ENCODE data around the gene C16orf92. TPM values are rescaled to one million over a fixed set of nuclear protein-coding genes. Genes with fewer than 3 reads are reported as not detected.

C16orf92 gene, protein sequence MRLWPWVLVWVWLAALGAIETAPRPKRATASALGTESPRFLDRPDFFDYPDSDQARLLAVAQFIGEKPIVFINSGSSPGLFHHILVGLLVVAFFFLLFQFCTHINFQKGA
- not detected for total RNA-seq

DNA sequence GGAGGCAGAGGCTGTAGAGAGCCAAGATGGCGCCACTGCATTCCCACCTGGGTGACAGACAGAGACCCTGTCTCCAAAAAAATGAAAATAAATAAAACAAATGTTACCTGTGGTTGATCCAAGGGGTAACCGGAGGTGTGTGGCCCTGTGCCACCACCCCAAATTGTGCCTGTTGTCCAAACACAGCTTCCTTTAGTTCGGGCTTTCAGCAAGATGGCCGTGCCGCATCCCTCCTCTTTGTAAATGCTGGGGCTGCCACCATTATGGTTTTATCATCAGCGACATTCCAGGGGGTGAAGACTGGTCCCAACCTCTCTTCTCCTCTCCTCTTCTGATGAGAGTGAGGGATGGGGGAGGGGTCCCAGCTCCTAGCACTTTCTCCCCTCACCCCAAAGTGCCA is at the start of gene C16orf92:
TSS of gene C16orf92 (plus strand) at position 312 of the 400 bp plus-strand sequence. CDS start 143 bp downstream, outside the sequence.
- Histone ChIP-seq H3K36me3 (no peaks in the 10 kb centered on the region), H3K4me3 (no peak within 1 kb of the TSS), H3K9me3 (no peaks in the 10 kb centered on the region), H3K27me3 (replicated peaks; ENCODE audit: insufficient read depth) (peaks cover 2% of the 10 kb centered on the region), H3K27ac (no peak within 1 kb of the TSS), H3K4me1 (replicated peaks) (no peaks in the 10 kb centered on the region)
- no peak for DNase-seq (ENCODE audit: low spot score)
- intact Hi-C loops (cut with DNase I), result loop anchor here (10.0 kb wide), 1 partner anchor 328 kb away; no protein-coding TSS in a partner anchor
- 74% methylated on average over 6 of the region's 6 CpGs for WGBS
- no peak for TF ChIP-seq POLR2A (IDR thresholded peaks at IDR 0.05)
- no peak for TF ChIP-seq POLR2AphosphoS5 (IDR thresholded peaks at IDR 0.05)
- TF ChIP-seq, protein P1, sequence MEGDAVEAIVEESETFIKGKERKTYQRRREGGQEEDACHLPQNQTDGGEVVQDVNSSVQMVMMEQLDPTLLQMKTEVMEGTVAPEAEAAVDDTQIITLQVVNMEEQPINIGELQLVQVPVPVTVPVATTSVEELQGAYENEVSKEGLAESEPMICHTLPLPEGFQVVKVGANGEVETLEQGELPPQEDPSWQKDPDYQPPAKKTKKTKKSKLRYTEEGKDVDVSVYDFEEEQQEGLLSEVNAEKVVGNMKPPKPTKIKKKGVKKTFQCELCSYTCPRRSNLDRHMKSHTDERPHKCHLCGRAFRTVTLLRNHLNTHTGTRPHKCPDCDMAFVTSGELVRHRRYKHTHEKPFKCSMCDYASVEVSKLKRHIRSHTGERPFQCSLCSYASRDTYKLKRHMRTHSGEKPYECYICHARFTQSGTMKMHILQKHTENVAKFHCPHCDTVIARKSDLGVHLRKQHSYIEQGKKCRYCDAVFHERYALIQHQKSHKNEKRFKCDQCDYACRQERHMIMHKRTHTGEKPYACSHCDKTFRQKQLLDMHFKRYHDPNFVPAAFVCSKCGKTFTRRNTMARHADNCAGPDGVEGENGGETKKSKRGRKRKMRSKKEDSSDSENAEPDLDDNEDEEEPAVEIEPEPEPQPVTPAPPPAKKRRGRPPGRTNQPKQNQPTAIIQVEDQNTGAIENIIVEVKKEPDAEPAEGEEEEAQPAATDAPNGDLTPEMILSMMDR (IDR thresholded peaks at IDR 0.05), result no peak

DNA sequence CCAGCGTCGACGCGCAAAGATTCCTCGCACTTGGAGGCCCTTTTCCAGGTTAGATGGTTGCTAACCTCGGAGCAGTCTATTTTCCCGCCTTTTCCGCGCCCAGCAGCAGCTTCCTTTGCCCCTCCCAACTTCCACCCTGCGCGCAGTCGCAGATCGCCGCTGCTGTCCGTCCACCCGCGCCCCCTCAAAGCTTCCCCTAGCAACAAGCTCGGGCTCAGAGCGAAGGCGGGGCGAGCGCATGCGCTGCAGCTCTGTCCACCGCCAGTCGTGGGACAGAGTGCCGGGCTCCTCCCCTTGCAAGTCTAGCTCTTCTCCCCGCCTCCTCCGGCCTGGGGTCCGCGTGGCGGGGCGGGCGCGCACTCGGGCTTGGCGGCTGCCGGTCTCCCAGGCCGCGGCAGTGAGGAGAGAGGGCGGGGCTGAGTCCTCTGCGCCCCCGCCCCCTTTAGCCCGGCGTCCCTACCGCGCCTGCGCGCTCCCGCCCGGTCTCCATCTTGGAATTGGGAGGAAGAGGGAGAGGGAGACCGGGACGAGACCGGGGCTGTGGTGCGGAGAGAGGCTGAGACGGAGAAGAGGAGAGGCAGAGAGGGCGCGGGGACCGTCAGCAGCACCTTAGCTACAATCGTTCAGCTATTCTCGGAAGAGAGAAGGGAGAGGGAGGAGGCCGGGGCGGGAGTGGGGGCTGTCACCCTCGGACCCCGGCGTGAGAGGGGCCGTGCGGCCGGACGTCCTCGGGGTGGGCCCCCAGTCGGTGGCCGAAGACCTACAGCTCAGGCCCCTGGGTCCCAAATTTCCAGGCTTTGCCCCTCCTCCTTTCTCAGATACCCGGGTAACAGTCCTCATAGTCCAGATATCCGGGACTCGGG is 49.4 kb upstream of the C16orf92 start, which contains the start of gene TAOK2:
TSS of gene TAOK2 (plus strand) at position 485 of the 863 bp plus-strand sequence. CDS start 3,905 bp downstream, outside the sequence.
- peak; percentile 98 for DNase-seq (ENCODE audit: low spot score)
- Histone ChIP-seq H3K4me3 (peak within 1 kb of the TSS; percentile 82 to 93), H3K27ac (peak within 1 kb of the TSS; percentile 84 to 89), H3K9me3 (no peaks in the 10 kb centered on the region), H3K36me3 (peaks cover 3% of the 10 kb centered on the region in 2 donors), H3K27me3 (replicated peaks; ENCODE audit: insufficient read depth) (no peaks in the 10 kb centered on the region), H3K4me1 (replicated peaks) (peaks cover 13% of the 10 kb centered on the region)
- intact Hi-C loops (cut with DNase I), result no loop called here
- peak; percentile 95 for TF ChIP-seq POLR2AphosphoS5 (IDR thresholded peaks at IDR 0.05)
- TF ChIP-seq, protein P1 (IDR thresholded peaks at IDR 0.05), result peak in 2 of 4 experiments; percentile 31 to 34
- TF ChIP-seq POLR2A (IDR thresholded peaks at IDR 0.05), result peak; percentile 71
- WGBS, result 3% methylated on average over 73 of the region's 75 CpGs

DNA sequence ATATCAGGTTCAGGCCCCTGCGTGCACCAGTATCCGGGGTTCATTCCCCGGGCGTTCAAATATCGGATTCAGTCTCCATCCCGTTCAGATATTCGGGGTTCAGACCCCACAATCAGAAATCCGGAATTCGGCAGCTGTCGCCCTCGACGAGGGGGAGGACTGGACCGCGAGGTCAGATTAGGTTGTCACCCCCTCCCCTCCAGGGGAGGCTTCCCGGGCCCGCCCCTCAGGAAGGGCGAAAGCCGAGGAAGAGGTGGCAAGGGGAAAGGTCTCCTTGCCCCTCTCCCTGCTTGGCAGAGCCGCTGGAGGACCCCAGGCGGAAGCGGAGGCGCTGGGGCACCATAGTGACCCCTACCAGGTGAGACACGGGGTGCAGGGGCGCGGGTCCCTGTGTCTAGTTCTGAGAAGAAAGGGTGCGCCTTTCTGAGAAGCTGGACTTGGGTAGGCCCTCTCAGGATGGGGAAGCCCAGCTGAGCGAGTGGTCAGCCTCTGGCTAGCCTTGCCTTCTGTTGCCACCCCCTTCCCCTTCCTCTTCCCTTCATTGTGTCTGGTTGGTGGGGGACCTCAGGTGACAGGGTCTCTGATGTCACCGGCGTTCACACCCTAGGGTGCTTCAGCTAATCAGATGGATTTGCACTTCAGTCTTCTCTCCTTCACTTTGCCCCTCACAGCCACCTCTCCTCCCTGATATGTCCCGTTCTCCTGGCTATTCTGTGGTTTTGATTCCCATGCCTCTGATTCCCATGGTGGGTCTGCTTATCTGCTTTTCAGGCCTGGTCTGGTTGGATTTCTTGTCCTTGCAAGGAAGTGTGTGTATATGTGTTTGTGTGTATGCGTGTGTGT is 48.5 kb upstream of the C16orf92 start:
- no peaks in the 10 kb centered on the region for H3K27me3 ChIP-seq (replicated peaks; ENCODE audit: insufficient read depth)
- peaks cover 13% of the 10 kb centered on the region for H3K4me1 ChIP-seq (replicated peaks)
- DNase-seq (ENCODE audit: low spot score), result no peak
- H3K4me3 ChIP-seq, result peak overlapping the region; percentile 82 to 93
- WGBS, result 2% methylated on average over 31 of the region's 31 CpGs
- peak overlapping the region; percentile 84 to 89 for H3K27ac ChIP-seq
- H3K36me3 ChIP-seq, result peaks cover 3 to 12% of the 10 kb centered on the region in 2 donors
- TF ChIP-seq, protein P1 (IDR thresholded peaks at IDR 0.05), result no peak
- TF ChIP-seq POLR2A (IDR thresholded peaks at IDR 0.05) (no peak), POLR2AphosphoS5 (IDR thresholded peaks at IDR 0.05) (no peak)
- intact Hi-C loops (cut with DNase I), result no loop called here
- H3K9me3 ChIP-seq, result no peaks in the 10 kb centered on the region

DNA sequence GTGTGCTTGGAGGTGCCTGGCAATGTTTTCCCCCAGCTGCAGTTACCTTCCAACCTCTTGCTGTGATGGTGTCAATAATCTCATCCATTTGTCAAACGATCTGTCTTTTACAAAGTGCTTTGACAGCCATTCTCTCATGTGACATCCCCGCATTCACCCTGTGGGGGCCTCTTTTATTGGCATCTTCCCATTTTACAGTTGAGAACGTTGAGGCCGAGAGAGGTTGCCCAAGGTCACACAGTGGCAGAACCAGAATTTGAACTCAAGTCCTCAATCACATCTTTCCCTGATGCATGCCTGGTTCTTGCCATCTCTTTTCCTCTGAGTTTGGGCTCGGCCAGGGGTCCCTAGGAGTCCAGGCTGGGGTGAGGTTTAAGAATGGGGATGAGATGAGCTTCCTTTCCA is 47.9 kb upstream of the C16orf92 start:
- H3K27me3 ChIP-seq (replicated peaks; ENCODE audit: insufficient read depth), result no peaks in the 10 kb centered on the region
- peaks cover 13% of the 10 kb centered on the region for H3K4me1 ChIP-seq (replicated peaks)
- no peaks in the 10 kb centered on the region for H3K9me3 ChIP-seq
- H3K4me3 ChIP-seq, result peak overlapping the region; percentile 82 to 93
- 58% methylated on average over 5 of the region's 5 CpGs for WGBS
- no peak overlapping the region for H3K27ac ChIP-seq
- TF ChIP-seq POLR2AphosphoS5 (IDR thresholded peaks at IDR 0.05), result no peak
- TF ChIP-seq, protein P1 (IDR thresholded peaks at IDR 0.05), result no peak
- intact Hi-C loops (cut with DNase I), result no loop called here
- DNase-seq (ENCODE audit: low spot score), result no peak
- H3K36me3 ChIP-seq, result peaks cover 3 to 18% of the 10 kb centered on the region in 2 donors
